Ectodermal cell (in vitro differentiated cells): Measurements from ENCODE around the gene WASF3.
A peak's percentile ranks its signal among the peaks of the same experiment; 100 is the strongest.

Experiments
- H3K27ac ChIP-seq: 2 replicates; pipeline ENCODE4 v1.7.0; 2013; ENCODE audit warnings: mild to moderate bottlenecking, low read depth, low read length; ENCODE audit not compliant: insufficient read depth, poor library complexity, severe bottlenecking
- H3K27me3 ChIP-seq: 2 replicates; pipeline ENCODE4 v1.7.0; 2013; ENCODE audit warnings: mild to moderate bottlenecking, low read length; ENCODE audit not compliant: insufficient read depth, control insufficient read depth, poor library complexity, severe bottlenecking
- H3K36me3 ChIP-seq: one replicate; pipeline ENCODE4 v1.7.0; 2013; ENCODE audit warnings: low read length; ENCODE audit not compliant: control insufficient read depth, insufficient read depth
- H3K4me1 ChIP-seq: one replicate; pipeline ENCODE4 v1.7.0; 2013; ENCODE audit warnings: low read length; ENCODE audit not compliant: control insufficient read depth, insufficient read depth
- H3K4me3 ChIP-seq: 2 replicates; pipeline ENCODE4 v1.7.0; 2013; ENCODE audit warnings: low read depth, low read length, control low read depth; ENCODE audit not compliant: insufficient read depth
- H3K9me3 ChIP-seq: 2 replicates; pipeline ENCODE4 v1.7.0; 2013; ENCODE audit warnings: mild to moderate bottlenecking, low read length, moderate library complexity; ENCODE audit not compliant: control insufficient read depth
- WGBS, 2 experiments: methylation state at CpG; one replicate each; pipeline ENCODE4 v1.1.7; 2013; ENCODE audit warnings: missing lambda C conversion rate in 2 of 2; 5-methylcytosine and 5-hydroxymethylcytosine counted together

WASF3 gene

DNA sequence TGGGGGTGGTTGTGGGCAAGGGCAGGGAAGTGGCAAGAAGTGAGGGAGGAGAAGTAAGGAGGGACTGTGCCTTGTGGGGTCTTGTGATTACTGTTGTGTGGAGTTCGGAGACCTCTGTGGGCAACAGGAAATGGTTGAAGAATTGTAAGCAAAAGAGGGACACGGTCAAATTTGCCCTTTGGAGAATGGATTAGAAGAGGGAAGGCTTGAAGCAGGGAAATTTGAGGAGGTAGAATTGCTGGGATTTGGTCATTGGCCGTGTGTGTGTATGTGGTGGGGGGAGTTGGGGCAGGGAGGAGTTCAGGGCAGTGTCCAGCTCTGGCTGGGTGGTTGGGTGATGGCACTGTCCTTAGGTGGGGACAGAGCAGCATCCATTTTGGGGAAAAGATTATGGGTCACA is 3.6 kb downstream of the WASF3 start:
- Histone ChIP-seq H3K4me3 (peak overlapping the region; percentile 1), H3K27me3 (no peaks in the 10 kb centered on the region), H3K27ac (peak overlapping the region; percentile 72), H3K36me3 (no peaks in the 10 kb centered on the region), H3K9me3 (no peaks in the 10 kb centered on the region), H3K4me1 (peaks cover 25% of the 10 kb centered on the region)
- 82 to 83% methylated on average over 3 of the region's 3 CpGs for WGBS, 2 experiments

DNA sequence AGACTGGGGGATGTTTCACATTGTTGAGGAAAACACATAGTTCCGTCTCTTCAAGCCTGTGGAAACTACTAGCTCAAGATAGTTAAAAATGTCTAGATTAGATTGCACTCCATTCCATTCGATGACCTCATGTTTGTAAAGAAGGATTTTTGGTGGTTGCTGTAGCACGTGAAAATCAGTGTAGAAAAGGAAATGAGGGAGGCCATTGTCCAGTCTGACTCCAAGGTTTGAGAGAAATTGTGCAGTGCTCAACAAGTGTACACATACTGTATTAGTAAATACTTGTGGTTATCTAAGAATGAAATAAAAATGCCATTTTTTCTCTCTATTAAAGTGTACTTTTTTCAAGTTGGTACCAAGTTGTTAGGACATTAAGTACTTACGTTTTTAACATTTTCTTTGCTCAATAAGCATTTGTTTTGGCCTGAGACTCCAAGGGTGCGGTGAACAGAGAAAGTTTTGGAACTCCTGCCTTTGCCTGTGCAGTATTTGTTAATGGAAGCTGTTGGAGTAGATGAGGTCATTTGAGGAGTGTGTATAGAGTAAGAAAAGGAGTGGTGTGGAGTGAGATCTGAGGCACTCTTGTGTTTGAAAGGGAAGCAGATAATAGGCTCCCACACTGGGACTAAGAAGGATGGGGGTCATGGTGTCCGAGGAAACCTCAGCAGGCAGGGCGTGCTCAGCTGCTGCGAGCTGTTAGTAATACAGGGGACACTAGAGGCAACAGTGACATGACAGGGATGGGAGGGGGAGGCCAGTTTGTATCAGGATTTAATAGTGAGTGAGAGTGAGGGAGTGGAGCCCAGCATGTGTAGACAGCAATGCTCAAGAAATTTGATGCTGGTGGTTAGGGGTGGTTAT is 4.4 kb downstream of the WASF3 start:
- no peaks in the 10 kb centered on the region for H3K36me3 ChIP-seq
- H3K27me3 ChIP-seq = no peaks in the 10 kb centered on the region
- no peaks in the 10 kb centered on the region for H3K9me3 ChIP-seq
- H3K27ac ChIP-seq = peak overlapping the region; percentile 72
- 53 to 55% methylated on average over 8 of the region's 8 CpGs for WGBS, 2 experiments
- H3K4me1 ChIP-seq = peaks cover 25% of the 10 kb centered on the region
- H3K4me3 ChIP-seq = no peak overlapping the region

DNA sequence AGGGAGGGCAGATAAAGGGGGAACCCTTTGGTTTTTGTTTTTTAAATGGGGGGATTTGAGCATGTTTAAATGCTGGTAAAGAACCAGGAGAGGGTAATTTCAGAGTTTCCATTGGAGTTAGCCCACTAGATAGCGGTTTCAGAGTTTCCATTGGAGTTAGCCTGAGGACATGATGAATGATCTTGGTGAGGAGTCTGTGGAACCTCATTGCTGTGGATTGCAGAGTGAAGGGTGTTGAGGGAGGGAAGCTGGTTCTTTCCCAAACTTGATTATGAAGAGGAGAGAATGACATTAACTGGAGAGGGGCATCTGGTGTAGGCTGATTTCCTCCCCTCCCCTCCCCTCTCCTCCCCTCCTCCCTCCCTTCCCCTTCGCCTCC is 5.0 kb downstream of the WASF3 start:
- Histone ChIP-seq H3K4me3 (no peak overlapping the region), H3K36me3 (no peaks in the 10 kb centered on the region), H3K27ac (peak overlapping the region; percentile 72), H3K4me1 (peaks cover 25% of the 10 kb centered on the region), H3K9me3 (no peaks in the 10 kb centered on the region), H3K27me3 (no peaks in the 10 kb centered on the region)
- 45 to 48% methylated on average over 2 of the region's 2 CpGs for WGBS, 2 experiments

DNA sequence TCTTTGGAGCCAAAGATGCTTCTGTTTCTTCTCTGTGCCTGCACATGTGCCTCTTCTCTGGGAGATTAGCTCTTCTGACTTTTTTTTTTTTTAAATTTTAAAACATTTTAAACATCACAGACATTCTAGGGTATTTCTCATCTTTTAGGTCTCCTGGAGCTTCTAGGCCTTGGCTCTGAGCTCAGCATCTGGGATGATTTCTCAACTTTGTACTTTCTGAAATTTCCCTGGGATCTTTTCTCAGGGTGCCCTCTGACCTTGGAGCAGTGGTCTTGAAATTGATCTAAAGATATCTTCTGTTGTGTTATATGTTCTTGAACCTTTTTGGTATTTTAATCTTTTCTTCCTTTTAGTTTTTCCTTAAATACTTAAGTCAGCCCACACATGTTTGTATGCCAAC is 6.2 kb downstream of the WASF3 start:
- Histone ChIP-seq H3K36me3 (no peaks in the 10 kb centered on the region), H3K27ac (no peak overlapping the region), H3K9me3 (no peaks in the 10 kb centered on the region), H3K4me3 (no peak overlapping the region), H3K4me1 (peaks cover 25% of the 10 kb centered on the region), H3K27me3 (no peaks in the 10 kb centered on the region)

DNA sequence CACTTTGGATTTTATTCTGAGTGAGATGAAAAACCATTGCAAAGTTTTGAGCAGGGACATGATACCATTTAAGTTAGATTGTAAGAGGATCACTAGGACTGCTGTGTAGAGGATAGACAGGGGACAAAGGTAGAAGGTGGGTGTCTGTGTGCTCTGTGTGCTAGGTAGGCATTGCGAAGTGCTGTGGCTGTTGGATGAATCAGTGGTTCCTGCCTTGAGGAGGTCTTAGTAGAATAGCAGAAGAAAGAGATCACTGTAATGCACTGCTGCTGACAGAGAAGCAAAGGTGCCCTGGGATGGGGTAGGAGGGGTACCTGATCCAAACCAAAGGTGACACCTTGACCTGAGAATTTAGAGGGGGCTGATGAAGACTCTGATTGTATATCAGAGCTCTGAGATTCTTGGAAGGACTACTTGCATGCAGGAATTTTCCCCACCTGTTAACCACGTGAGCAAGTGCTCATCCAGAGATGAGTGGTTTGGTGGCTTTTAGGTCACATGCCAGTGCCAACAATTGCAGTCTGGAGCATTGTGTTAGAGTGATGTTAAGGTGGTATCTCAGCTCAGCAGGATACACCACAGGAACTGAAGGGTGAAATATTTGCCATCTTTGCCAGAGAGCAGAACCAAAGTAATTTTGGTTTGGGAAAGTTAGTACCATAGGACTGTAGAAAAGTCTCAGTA is 10.8 kb downstream of the WASF3 start:
- no peaks in the 10 kb centered on the region for H3K4me1 ChIP-seq
- 88 to 90% methylated on average over 2 of the region's 2 CpGs for WGBS, 2 experiments
- H3K9me3 ChIP-seq = no peaks in the 10 kb centered on the region
- H3K27me3 ChIP-seq = no peaks in the 10 kb centered on the region
- H3K4me3 ChIP-seq = no peak overlapping the region
- no peak overlapping the region for H3K27ac ChIP-seq
- H3K36me3 ChIP-seq = no peaks in the 10 kb centered on the region

DNA sequence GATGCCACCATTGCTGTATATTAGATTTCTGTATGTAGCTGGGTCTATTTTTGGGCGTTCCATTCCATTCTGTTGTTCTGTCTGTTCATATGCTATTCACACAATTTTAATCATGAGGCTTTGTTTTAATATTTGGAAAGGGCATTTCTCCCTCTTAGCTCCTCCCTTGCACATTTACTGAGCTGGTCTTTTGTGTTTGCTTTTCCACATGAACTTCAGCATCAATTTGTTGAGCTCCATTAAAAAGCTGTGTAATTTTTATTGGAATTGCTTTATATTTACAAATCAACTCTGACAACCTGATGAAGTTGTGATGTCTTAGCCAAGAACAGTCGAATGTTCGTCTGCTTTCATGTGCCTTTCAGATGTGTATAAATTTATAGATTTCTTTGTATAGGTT is 14.0 kb downstream of the WASF3 start:
- no peak overlapping the region for H3K4me3 ChIP-seq
- H3K4me1 ChIP-seq = no peaks in the 10 kb centered on the region
- H3K36me3 ChIP-seq = peaks cover 2% of the 10 kb centered on the region
- no peaks in the 10 kb centered on the region for H3K27me3 ChIP-seq
- no peaks in the 10 kb centered on the region for H3K9me3 ChIP-seq
- WGBS, 2 experiments = 96 to 100% methylated on average over 3 of the region's 3 CpGs
- no peak overlapping the region for H3K27ac ChIP-seq

DNA sequence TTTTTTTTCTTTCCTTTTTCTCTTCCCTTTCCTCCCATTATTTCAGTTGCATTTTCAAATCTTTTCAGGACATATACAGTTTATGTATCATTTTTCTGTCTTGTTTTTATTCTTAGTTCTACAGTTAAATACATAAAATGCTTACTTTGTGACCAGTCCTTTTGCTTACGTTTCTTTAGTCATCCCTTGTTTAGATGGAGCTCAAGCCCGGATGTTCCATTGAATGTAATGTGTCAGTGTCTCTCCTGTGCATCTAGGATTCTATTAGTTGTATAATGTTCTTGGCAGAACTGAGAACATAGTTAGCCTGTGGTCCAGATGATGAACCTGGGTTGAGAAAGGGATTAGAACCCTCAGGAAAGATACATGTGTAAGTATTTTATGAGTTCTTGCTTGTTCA is 17.8 kb downstream of the WASF3 start:
- H3K27me3 ChIP-seq = no peaks in the 10 kb centered on the region
- no peak overlapping the region for H3K27ac ChIP-seq
- no peak overlapping the region for H3K4me3 ChIP-seq
- WGBS, 2 experiments = 98 to 100% methylated on average over 2 of the region's 2 CpGs
- peaks cover 2% of the 10 kb centered on the region for H3K9me3 ChIP-seq
- peaks cover 7% of the 10 kb centered on the region for H3K36me3 ChIP-seq
- no peaks in the 10 kb centered on the region for H3K4me1 ChIP-seq

DNA sequence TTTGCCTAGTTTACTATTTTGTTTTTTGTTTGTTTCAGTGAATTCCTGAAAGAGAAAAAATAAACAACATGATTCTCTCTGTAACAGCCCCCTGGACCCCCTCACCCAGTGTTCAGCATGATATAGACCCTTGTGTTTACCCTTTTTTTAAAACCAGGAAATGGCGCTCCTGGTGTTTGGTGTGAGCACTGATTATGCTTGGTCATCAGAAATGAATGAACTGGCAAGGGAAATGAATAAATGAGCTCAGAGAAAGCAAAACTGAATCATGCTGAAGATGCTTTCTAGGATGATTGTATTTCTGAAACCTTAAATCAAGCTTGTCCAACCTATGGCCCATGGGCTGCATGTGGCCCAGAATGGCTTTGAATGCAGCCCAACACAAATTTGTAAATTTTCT is 22.1 kb downstream of the WASF3 start:
- H3K4me3 ChIP-seq = no peak overlapping the region
- peaks cover 12% of the 10 kb centered on the region for H3K4me1 ChIP-seq
- 93 to 100% methylated on average over 1 of the region's 1 CpG for WGBS, 2 experiments
- no peak overlapping the region for H3K27ac ChIP-seq
- H3K9me3 ChIP-seq = peaks cover 2% of the 10 kb centered on the region
- peaks cover 7% of the 10 kb centered on the region for H3K36me3 ChIP-seq
- no peaks in the 10 kb centered on the region for H3K27me3 ChIP-seq

DNA sequence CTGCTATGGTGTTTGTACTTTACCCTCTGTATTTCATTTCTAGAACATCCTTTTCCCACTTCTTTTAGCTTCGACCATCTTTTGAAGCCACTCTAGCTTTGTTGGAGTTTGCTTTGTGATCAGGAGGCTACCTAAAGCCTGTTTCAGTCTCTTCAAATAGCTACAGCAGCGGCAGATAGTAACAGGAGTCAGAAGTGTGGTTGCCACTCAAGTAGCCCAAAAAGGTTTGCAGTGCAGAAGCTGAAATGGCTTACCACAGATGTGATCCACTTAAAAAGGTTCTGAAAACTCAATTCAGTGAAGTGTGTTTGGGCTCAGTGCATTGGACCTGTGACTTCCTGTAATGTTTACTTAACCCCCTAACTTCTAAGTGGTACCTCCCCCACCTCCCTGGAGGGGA is 26.2 kb downstream of the WASF3 start:
- 70 to 76% methylated on average over 2 of the region's 2 CpGs for WGBS, 2 experiments
- no peak overlapping the region for H3K27ac ChIP-seq
- no peaks in the 10 kb centered on the region for H3K9me3 ChIP-seq
- H3K36me3 ChIP-seq = no peaks in the 10 kb centered on the region
- H3K4me3 ChIP-seq = no peak overlapping the region
- H3K4me1 ChIP-seq = peaks cover 12% of the 10 kb centered on the region
- H3K27me3 ChIP-seq = no peaks in the 10 kb centered on the region

DNA sequence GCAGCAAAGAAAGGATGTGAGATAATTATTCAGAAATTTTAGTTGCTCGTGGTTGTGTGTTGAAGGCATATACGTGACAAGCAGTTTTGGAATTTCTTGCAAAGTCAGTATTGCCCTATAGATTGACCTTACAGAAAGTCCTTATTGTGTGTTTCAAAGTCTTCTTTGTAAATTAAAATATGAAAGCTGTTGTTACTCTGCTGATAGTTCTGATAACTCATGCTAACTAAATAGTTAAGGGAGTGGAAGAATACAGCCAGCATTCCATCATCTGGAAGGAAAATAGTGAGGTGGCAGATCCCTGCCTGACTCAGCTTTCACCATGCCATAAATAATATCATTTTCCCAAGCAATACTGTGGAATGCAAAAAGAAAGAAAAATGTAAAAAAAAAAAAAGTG is 27.2 kb downstream of the WASF3 start:
- H3K4me3 ChIP-seq = no peak overlapping the region
- 92 to 98% methylated on average over 2 of the region's 2 CpGs for WGBS, 2 experiments
- no peaks in the 10 kb centered on the region for H3K9me3 ChIP-seq
- no peak overlapping the region for H3K27ac ChIP-seq
- no peaks in the 10 kb centered on the region for H3K27me3 ChIP-seq
- H3K4me1 ChIP-seq = peaks cover 18% of the 10 kb centered on the region
- H3K36me3 ChIP-seq = no peaks in the 10 kb centered on the region
